HepG2 (cell line): ENCODE measurements around the gene KRT27. TPM values are rescaled to one million over a fixed set of nuclear protein-coding genes. Genes with fewer than 3 reads are reported as not detected.

Source experiments
- ATAC-seq: fragments of 200-7000 bp; cut with Tn5 transposase; 3 replicates; pipeline ENCODE4 v1.9.1; 2020; ENCODE audit warnings: mild to moderate bottlenecking, moderate library complexity
- BruUV-seq: library from RNA; stranded (reverse); fragments of 400-500 nt; replicated peaks from 2 replicates; lab custom pipeline; 2021; lab: Mats Ljungman, UMichigan
- CTCF ChIA-PET: fragments of 300-600 bp; formaldehyde crosslinking; extraction: SDS; loops from one replicate; lab custom pipeline; 2021; ENCODE audit warnings: low total read pairs, inconsistent platforms, low intra/inter-chr PET ratio; lab: Yijun Ruan, JAX
- POLR2A ChIA-PET: fragments of 350-600 bp; sonication (Branson Sonifier 250); formaldehyde crosslinking; loops from one replicate; lab custom pipeline; 2020; ENCODE audit warnings: antibody characterized with exemption, inconsistent platforms; lab: Yijun Ruan, JAX
- DNase-seq: peaks from one replicate; pipeline ENCODE4 v3.0.0-alpha.2; 2015; ENCODE audit warnings: low spot score
- FAIRE-seq: peaks from 3 replicates; lab custom pipeline; 2011; peaks lifted over from hg19 to GRCh38; lab: Jason Lieb, UNC
- H2AFZ ChIP-seq: one replicate; pipeline ENCODE4 v1.6.1; 2011; ENCODE audit warnings: low read length, inconsistent platforms
- H3K27ac ChIP-seq: fragments of 300-600 bp; 3 replicates; pipeline ENCODE4 v1.8.0; 2011; ENCODE audit warnings: mixed run types, mild to moderate bottlenecking, mixed read lengths, low read length, inconsistent platforms; ENCODE audit not compliant: insufficient read depth; ENCODE audit errors: extremely low read length
- H3K27me3 ChIP-seq, 2 experiments: fragments of 200-600 bp in 1 of 2; 2 replicates in 1 of 2; 3 replicates in 1 of 2; pipeline versions ENCODE4 v1.6.0 to v1.8.0; 2011; ENCODE audit warnings: low read length in 2 of 2, mild to moderate bottlenecking in 2 of 2, moderate library complexity in 2 of 2, inconsistent platforms in 1 of 2; ENCODE audit not compliant: insufficient read depth in 2 of 2, control insufficient read depth in 1 of 2
- H3K36me3 ChIP-seq, 2 experiments: fragments of 200-600 bp in 1 of 2; replicated peaks in 1 of 2; 2 replicates in 1 of 2; 3 replicates in 1 of 2; pipeline versions ENCODE4 v1.5.1 to v1.8.0; 2011; ENCODE audit warnings: low read length in 2 of 2, inconsistent platforms in 1 of 2; ENCODE audit not compliant: insufficient read depth in 2 of 2, control insufficient read depth in 1 of 2
- H3K4me1 ChIP-seq: 2 replicates; pipeline ENCODE4 v1.5.1; 2012; ENCODE audit warnings: low read length, inconsistent platforms; ENCODE audit not compliant: insufficient read depth
- H3K4me2 ChIP-seq: 2 replicates; pipeline ENCODE4 v1.6.0; 2011; ENCODE audit warnings: low read depth, low read length, inconsistent platforms
- H3K4me3 ChIP-seq, 3 experiments: fragments of 200-600 bp in 1 of 3; sonication (generic), shearing (Covaris generic) in 1 of 3; replicated peaks in 1 of 3; 2 replicates each; pipeline ENCODE4 v1.5.1; 2011 to 2016; ENCODE audit warnings: low read length in 3 of 3, inconsistent platforms in 2 of 3, low read depth in 2 of 3, mild to moderate bottlenecking in 2 of 3, control low read depth in 1 of 3, mixed read lengths in 1 of 3; ENCODE audit not compliant: insufficient read depth in 1 of 3
- H3K79me2 ChIP-seq: one replicate; pipeline ENCODE4 v1.6.1; 2011; ENCODE audit warnings: low read length, inconsistent platforms; ENCODE audit not compliant: insufficient read depth
- H3K9ac ChIP-seq: 2 replicates; pipeline ENCODE4 v1.6.0; 2011; ENCODE audit warnings: mild to moderate bottlenecking, low read depth, low read length, inconsistent platforms; ENCODE audit not compliant: insufficient read depth
- H3K9me3 ChIP-seq: 2 replicates; pipeline ENCODE4 v1.5.1; 2012; ENCODE audit warnings: mild to moderate bottlenecking, low read length
- H4K20me1 ChIP-seq: 2 replicates; pipeline ENCODE4 v1.6.0; 2011; ENCODE audit warnings: inconsistent platforms, mild to moderate bottlenecking, low read length, moderate library complexity; ENCODE audit not compliant: insufficient read depth
- MTA3 ChIP-seq: sonication (generic); formaldehyde crosslinking; IDR thresholded peaks from 2 replicates; pipeline ENCODE4 v1.4.0; 2020; ENCODE audit warnings: missing genetic modification reagents
- NFE2L2 ChIP-seq: fragments of 150-350 bp; IDR thresholded peaks from 2 replicates; pipeline ENCODE4 v1.6.1; 2014; ENCODE audit warnings: low read length
- NKX3-1 ChIP-seq: sonication (generic); formaldehyde crosslinking; IDR thresholded peaks from 2 replicates; pipeline ENCODE4 v1.5.0; 2020; ENCODE audit warnings: missing genetic modification reagents
- RBM39 ChIP-seq: fragments of 200-400 bp; formaldehyde crosslinking; IDR thresholded peaks from one replicate; pipeline ENCODE4 v1.6.1; 2018; ENCODE audit warnings: antibody characterized with exemption, mild to moderate bottlenecking, low read depth, low read length; ENCODE audit not compliant: poor library complexity, severe bottlenecking
- STAT5B ChIP-seq: sonication (generic); formaldehyde crosslinking; IDR thresholded peaks from 2 replicates; pipeline ENCODE4 v1.4.0; 2020; ENCODE audit warnings: missing genetic modification reagents
- ZNF329 ChIP-seq: sonication (generic); formaldehyde crosslinking; IDR thresholded peaks from 2 replicates; pipeline ENCODE4 v1.9.0; 2021; ENCODE audit warnings: low read depth, mild to moderate bottlenecking, missing genetic modification reagents
- ZNF563 ChIP-seq: sonication (generic); formaldehyde crosslinking; IDR thresholded peaks from 2 replicates; pipeline ENCODE4 v1.8.0; 2022; ENCODE audit warnings: mild to moderate bottlenecking, moderate library complexity, missing genetic modification reagents
- ZNF589 ChIP-seq: sonication (generic); formaldehyde crosslinking; conservative IDR thresholded peaks from 2 replicates; pipeline ENCODE4 v1.8.0; 2022; ENCODE audit warnings: mild to moderate bottlenecking, moderate library complexity, missing genetic modification reagents
- ZNF792 ChIP-seq: IDR thresholded peaks from 2 replicates; pipeline ENCODE4 v1.6.1; 2016
- WGBS: methylation state at CpG from one replicate; pipeline ENCODE4 v1.1.6; 2017; ENCODE audit warnings: low lambda C conversion rate; 5-methylcytosine and 5-hydroxymethylcytosine counted together
- in situ Hi-C: cut with HindIII; loops from 2 replicates; pipeline ENCODE4 v1.10.0; 2017; ENCODE audit warnings: low pct_unique_long_range_greater_than_20kb; ENCODE audit not compliant: extremely low pct_ligation_motif_present
- intact Hi-C: fragments of 100-400 bp; cut with micrococcal nuclease; formaldehyde crosslinking; loops from one replicate; pipeline ENCODE4 v1.10.0; 2022; ENCODE audit not compliant: unreplicated experiment
- polyA plus RNA-seq, 8 experiments: library from polyadenylated mRNA; depleted of rRNA in 3 of 8; stranded (reverse) in 7 of 8; unstranded in 1 of 8; fragments of >200 nt; fragmentation: Illumina TruSeq in 4 of 8; extraction: Trizol in 4 of 8; gene quantifications; 2 replicates each; pipeline versions ENCODE4 v1.2.1 to v1.2.3, GENCODE V29; 2011 to 2016; ENCODE audit warnings: low read depth in 4 of 8, missing spikeins in 1 of 8, mixed read lengths in 1 of 8; ENCODE audit not compliant: insufficient read depth in 1 of 8
- total RNA-seq, 5 experiments: library from RNA; depleted of rRNA; stranded (reverse); fragments of >200 nt; fragmentation: Illumina TruSeq; extraction: Trizol; gene quantifications; 2 replicates each; pipeline ENCODE4 v1.2.3, GENCODE V29; 2016; ENCODE audit warnings: low read depth in 1 of 5
- TF ChIP-seq, protein P1 (sequence below): sonication (generic); formaldehyde crosslinking; IDR thresholded peaks from 2 replicates; pipeline ENCODE4 v1.5.0; 2020; ENCODE audit warnings: missing genetic modification reagents

KRT27 gene
- total and polyA plus RNA-seq, 2 of the 13 experiments (the other 11 are each of a cell fraction or from before 2014, with no cell fraction given), result not detected

DNA sequence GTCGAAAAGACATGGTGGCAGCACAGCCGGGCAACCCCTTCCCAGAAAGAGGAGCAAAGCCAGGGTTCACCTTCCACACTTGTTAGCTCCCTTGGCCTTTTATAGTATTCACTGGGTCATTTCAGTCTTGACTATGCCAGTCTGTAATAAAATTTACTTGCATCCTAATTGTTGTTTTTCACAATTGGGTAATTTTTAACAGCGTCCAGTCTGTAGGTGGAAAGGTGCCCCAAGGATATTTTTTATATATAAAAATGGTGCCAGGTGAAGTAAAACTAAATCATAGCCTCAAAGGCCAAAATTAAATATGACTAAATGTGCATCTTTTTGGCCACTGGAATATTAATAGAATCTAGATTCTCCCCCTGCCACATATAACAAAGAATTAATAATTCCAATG lies 10.2 kb downstream of the KRT27 start, which contains the start of gene KRT26 (continued):
- no peak for TF ChIP-seq STAT5B (CRISPR knock-in tag)
- TF ChIP-seq ZNF329, result no peak
- no peak for TF ChIP-seq ZNF792
- no peak for TF ChIP-seq ZNF589
- no peak for TF ChIP-seq NKX3-1

DNA sequence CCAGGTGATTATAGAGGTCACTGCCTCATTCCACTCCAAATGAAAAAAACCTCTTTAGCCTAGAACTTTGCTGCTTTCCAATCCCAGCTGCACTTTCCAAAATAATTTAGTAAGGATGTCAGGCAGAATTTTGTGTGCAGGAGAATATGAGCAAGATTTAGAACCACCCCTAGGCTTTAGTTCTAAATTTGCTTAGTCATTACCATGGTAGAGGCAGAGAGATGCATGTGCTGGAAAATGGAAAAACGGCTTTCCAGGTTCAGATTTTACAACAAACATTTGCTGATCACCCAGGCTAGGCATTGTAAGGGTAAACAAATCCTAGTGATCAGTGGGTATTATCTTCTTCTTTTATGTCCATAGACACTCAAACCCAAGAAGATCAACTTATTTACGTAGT lies 16.7 kb downstream of the KRT27 start:
- Histone ChIP-seq H3K27ac (no peak overlapping the region), H3K27me3 (peaks cover 0 to 4% of the 10 kb centered on the region in 2 experiments; a peak in 2 of 5 replicates), H4K20me1 (no peaks in the 10 kb centered on the region), H2AFZ (no peak overlapping the region), H3K79me2 (no peaks in the 10 kb centered on the region), H3K4me3 (no peak overlapping the region), H3K9ac (no peak overlapping the region), H3K36me3 (no peaks in the 10 kb centered on the region), H3K4me1 (no peaks in the 10 kb centered on the region), H3K4me2 (no peak overlapping the region), H3K9me3 (peaks cover 35% of the 10 kb centered on the region)
- ATAC-seq (no peak), DNase-seq (no peak), FAIRE-seq (no peak)
- CTCF ChIA-PET, result no interaction called here
- intact Hi-C loops (no loop called here), in situ Hi-C loops (no loop called here)
- BruUV-seq, result no TSS peak
- WGBS, result 9% methylated on average over 2 of the region's 2 CpGs
- TF ChIP-seq, protein P1, sequence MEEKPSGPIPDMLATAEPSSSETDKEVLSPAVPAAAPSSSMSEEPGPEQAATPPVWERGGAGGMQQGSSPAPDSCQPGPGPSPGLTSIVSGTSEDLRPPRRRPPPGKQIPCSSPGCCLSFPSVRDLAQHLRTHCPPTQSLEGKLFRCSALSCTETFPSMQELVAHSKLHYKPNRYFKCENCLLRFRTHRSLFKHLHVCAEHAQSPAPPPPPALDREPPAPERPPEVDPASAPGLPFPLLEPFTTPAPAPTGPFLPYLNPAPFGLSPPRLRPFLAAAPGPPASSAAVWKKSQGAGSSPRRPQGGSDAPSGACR (CRISPR knock-in tag), result no peak
- TF ChIP-seq RBM39 (no peak), MTA3 (no peak), NFE2L2 (peak; percentile 77), ZNF563 (no peak)
- POLR2A ChIA-PET, result no interaction called here
